Measurements from ENCODE around the gene DGCR2.
"Not testable (repeated sequence)": the region's sequence is repeated elsewhere in the genome, so short reads cannot be mapped to it uniquely, and the experiment has no call there.

Gene DGCR2

DNA sequence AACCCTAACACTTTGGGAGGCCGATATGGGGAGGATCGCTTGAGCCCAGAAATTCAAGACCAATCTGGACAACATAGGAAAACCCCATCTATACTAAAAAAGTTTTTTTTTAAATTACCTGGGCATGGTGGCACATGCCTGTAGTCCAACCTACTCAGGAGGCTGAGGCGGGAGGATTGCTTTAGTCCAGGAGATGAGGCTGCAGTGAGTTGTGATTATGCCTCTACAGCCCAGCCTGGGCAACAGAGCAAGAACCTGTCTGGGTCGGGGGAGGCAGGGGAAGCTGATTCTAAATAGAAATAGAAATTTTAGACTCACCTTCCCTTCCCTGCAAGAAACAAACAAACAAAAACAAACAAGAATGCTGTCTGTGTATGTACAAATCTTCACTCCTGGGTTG lies 133.3 kb downstream of the DGCR2 start:
- no peak for DNase-seq (ENCODE audit: low read depth in 3 of 3, low spot score in 1 of 3)

DNA sequence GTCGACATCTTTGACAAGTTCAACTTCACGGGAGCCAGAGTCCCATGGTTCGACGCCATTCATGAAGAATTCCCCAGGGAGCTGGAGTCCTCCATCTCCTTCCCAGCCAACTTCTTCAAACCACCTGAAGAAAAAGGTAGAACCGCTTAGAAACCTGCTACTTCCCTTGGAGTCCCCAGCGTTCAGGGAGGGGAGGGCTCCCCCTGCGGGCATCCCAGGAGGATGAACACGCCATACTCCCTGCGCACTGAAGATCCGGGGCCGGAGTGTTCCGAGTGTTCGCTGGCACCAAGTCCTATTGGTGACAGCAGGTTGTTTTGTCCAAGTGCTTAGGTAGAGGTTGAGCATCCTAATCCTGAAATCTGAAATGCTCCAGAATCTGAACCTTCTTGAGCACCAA lies 134.4 kb downstream of the DGCR2 start:
- no peak for DNase-seq (ENCODE audit: low read depth in 3 of 3, low spot score in 1 of 3)

DNA sequence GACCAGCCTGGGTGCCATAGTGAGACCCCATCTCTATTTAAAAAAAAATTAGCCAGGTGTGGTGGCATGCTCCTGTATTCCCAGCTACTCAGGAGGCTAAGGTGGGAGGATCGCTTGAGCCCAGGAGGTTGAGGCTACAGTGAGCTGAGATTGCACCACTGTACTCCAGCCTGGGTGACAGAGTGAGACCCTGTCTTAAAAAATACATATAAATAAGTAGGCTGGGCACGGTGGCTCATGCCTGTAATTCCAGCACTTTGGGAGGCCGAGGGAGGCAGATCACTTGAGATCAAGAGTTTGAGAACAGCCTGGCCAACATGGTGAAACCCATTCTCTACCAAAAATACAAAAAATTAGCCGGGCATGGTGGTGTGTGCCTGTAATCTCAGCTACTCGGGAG lies 135.1 kb downstream of the DGCR2 start:
- DNase-seq (ENCODE audit: low read depth in 3 of 3, low spot score in 1 of 3): not testable (repeated sequence)

All from stimulated activated CD4-positive, alpha-beta T cell treated with anti-CD3 and anti-CD28 coated beads, TNF-alpha, amount 100 ng/mL, for 1 hour (primary cell).